Measurements from ENCODE around the gene C11orf91.

The C11orf91 gene

GRCh38 chr11:33698921-33699320 lies 1.7 kb downstream of the C11orf91 start:
- Histone ChIP-seq H3K27me3 (ENCODE audit: insufficient read depth, low read length, poor library complexity) (peaks cover 38% of the 10 kb centered on the region), H2AFZ (ENCODE audit: low read depth, low read length) (no peak overlapping the region), H3K36me3 (ENCODE audit: insufficient read depth, low read length) (no peaks in the 10 kb centered on the region), H4K20me1 (ENCODE audit: insufficient read depth, low read length) (no peaks in the 10 kb centered on the region), H3K27ac (ENCODE audit: low read length) (no peak overlapping the region), H3K4me2 (ENCODE audit: insufficient read depth, low read length) (no peak overlapping the region), H3K4me3 (ENCODE audit: low read depth in 1 of 2, low read length in 2 of 2) (no peak overlapping the region), H3K4me1 (ENCODE audit: insufficient read depth, low read length) (peaks cover 18% of the 10 kb centered on the region), H3K9me3 (ENCODE audit: insufficient read depth, low read length, severe bottlenecking) (no peaks in the 10 kb centered on the region), H3K79me2 (ENCODE audit: insufficient read depth, low read length) (no peaks in the 10 kb centered on the region), H3K9ac (ENCODE audit: low read depth, low read length) (no peak overlapping the region)
- ATAC-seq (ENCODE audit: insufficient read depth, low read depth), result no peak
- TF ChIP-seq EZH2 (IDR thresholded peaks at IDR 0.05; ENCODE audit: borderline replicate concordance, low read depth, low read length, severe bottlenecking) (no peak), CTCF (IDR thresholded peaks at IDR 0.05; ENCODE audit: borderline replicate concordance, extremely low read depth, low read length, poor library complexity, severe bottlenecking) (no peak)
- DNase-seq, result no peak

- H3K9me3 ChIP-seq (ENCODE audit: insufficient read depth, low read length, severe bottlenecking), result no peaks in the 10 kb centered on the region
- no peak for TF ChIP-seq CTCF (IDR thresholded peaks at IDR 0.05; ENCODE audit: borderline replicate concordance, extremely low read depth, low read length, poor library complexity, severe bottlenecking)
- TF ChIP-seq EZH2 (IDR thresholded peaks at IDR 0.05; ENCODE audit: borderline replicate concordance, low read depth, low read length, severe bottlenecking), result no peak
- H4K20me1 ChIP-seq (ENCODE audit: insufficient read depth, low read length), result no peaks in the 10 kb centered on the region
- no peaks in the 10 kb centered on the region for H3K79me2 ChIP-seq (ENCODE audit: insufficient read depth, low read length)
- no peak overlapping the region for H3K27ac ChIP-seq (ENCODE audit: low read length)
- H3K9ac ChIP-seq (ENCODE audit: low read depth, low read length), result no peak overlapping the region
- peaks cover 18% of the 10 kb centered on the region for H3K4me1 ChIP-seq (ENCODE audit: insufficient read depth, low read length)
- no peak overlapping the region for H3K4me2 ChIP-seq (ENCODE audit: insufficient read depth, low read length)
- no peak overlapping the region for H2AFZ ChIP-seq (ENCODE audit: low read depth, low read length)
- H3K36me3 ChIP-seq (ENCODE audit: insufficient read depth, low read length), result no peaks in the 10 kb centered on the region
- H3K4me3 ChIP-seq (ENCODE audit: low read depth in 1 of 2, low read length in 2 of 2), result no peak overlapping the region
- DNase-seq (no peak), ATAC-seq (ENCODE audit: insufficient read depth, low read depth) (no peak)
- H3K27me3 ChIP-seq (ENCODE audit: insufficient read depth, low read length, poor library complexity), result peaks cover 45% of the 10 kb centered on the region
Observed at GRCh38 chr11:33697997-33698396, 2.6 kb downstream of the C11orf91 start.

GRCh38 chr11:33696931-33697638 lies 3.5 kb downstream of the C11orf91 start:
- Histone ChIP-seq H3K9ac (ENCODE audit: low read depth, low read length) (no peak overlapping the region), H3K79me2 (ENCODE audit: insufficient read depth, low read length) (no peaks in the 10 kb centered on the region), H3K27ac (ENCODE audit: low read length) (no peak overlapping the region), H3K4me2 (ENCODE audit: insufficient read depth, low read length) (no peak overlapping the region), H3K9me3 (ENCODE audit: insufficient read depth, low read length, severe bottlenecking) (no peaks in the 10 kb centered on the region), H3K4me1 (ENCODE audit: insufficient read depth, low read length) (peaks cover 18% of the 10 kb centered on the region), H4K20me1 (ENCODE audit: insufficient read depth, low read length) (no peaks in the 10 kb centered on the region), H3K36me3 (ENCODE audit: insufficient read depth, low read length) (no peaks in the 10 kb centered on the region), H2AFZ (ENCODE audit: low read depth, low read length) (no peak overlapping the region), H3K27me3 (ENCODE audit: insufficient read depth, low read length, poor library complexity) (peaks cover 47% of the 10 kb centered on the region), H3K4me3 (ENCODE audit: low read depth in 1 of 2, low read length in 2 of 2) (no peak overlapping the region)
- ATAC-seq (ENCODE audit: insufficient read depth, low read depth), result no peak
- no peak for DNase-seq
- TF ChIP-seq CTCF (IDR thresholded peaks at IDR 0.05; ENCODE audit: borderline replicate concordance, extremely low read depth, low read length, poor library complexity, severe bottlenecking) (no peak), EZH2 (IDR thresholded peaks at IDR 0.05; ENCODE audit: borderline replicate concordance, low read depth, low read length, severe bottlenecking) (no peak)

Measured in DND-41 (cell line).